HepG2 (cell line): ENCODE results near the gene AKAP6. TPM values are rescaled to one million over a fixed set of nuclear protein-coding genes. Genes with fewer than 3 reads are reported as not detected.

Experiments used
- ATAC-seq: fragments of 200-7000 bp; cut with Tn5 transposase; 3 replicates; pipeline ENCODE4 v1.9.1; 2020; ENCODE audit warnings: mild to moderate bottlenecking, moderate library complexity
- BruUV-seq: library from RNA; stranded (reverse); fragments of 400-500 nt; replicated peaks from 2 replicates; lab custom pipeline; 2021; lab: Mats Ljungman, UMichigan
- CTCF ChIA-PET: fragments of 300-600 bp; formaldehyde crosslinking; extraction: SDS; loops from one replicate; lab custom pipeline; 2021; ENCODE audit warnings: low total read pairs, inconsistent platforms, low intra/inter-chr PET ratio; lab: Yijun Ruan, JAX
- POLR2A ChIA-PET: fragments of 350-600 bp; sonication (Branson Sonifier 250); formaldehyde crosslinking; loops from one replicate; lab custom pipeline; 2020; ENCODE audit warnings: antibody characterized with exemption, inconsistent platforms; lab: Yijun Ruan, JAX
- DNase-seq: peaks from one replicate; pipeline ENCODE4 v3.0.0-alpha.2; 2015; ENCODE audit warnings: low spot score
- FAIRE-seq: peaks from 3 replicates; lab custom pipeline; 2011; peaks lifted over from hg19 to GRCh38; lab: Jason Lieb, UNC
- H2AFZ ChIP-seq: one replicate; pipeline ENCODE4 v1.6.1; 2011; ENCODE audit warnings: low read length, inconsistent platforms
- H3K27ac ChIP-seq: fragments of 300-600 bp; 3 replicates; pipeline ENCODE4 v1.8.0; 2011; ENCODE audit warnings: mixed run types, mild to moderate bottlenecking, mixed read lengths, low read length, inconsistent platforms; ENCODE audit not compliant: insufficient read depth; ENCODE audit errors: extremely low read length
- H3K27me3 ChIP-seq, 2 experiments: fragments of 200-600 bp in 1 of 2; 2 replicates in 1 of 2; 3 replicates in 1 of 2; pipeline versions ENCODE4 v1.6.0 to v1.8.0; 2011; ENCODE audit warnings: low read length in 2 of 2, mild to moderate bottlenecking in 2 of 2, moderate library complexity in 2 of 2, inconsistent platforms in 1 of 2; ENCODE audit not compliant: insufficient read depth in 2 of 2, control insufficient read depth in 1 of 2
- H3K36me3 ChIP-seq, 2 experiments: fragments of 200-600 bp in 1 of 2; replicated peaks in 1 of 2; 2 replicates in 1 of 2; 3 replicates in 1 of 2; pipeline versions ENCODE4 v1.5.1 to v1.8.0; 2011; ENCODE audit warnings: low read length in 2 of 2, inconsistent platforms in 1 of 2; ENCODE audit not compliant: insufficient read depth in 2 of 2, control insufficient read depth in 1 of 2
- H3K4me1 ChIP-seq: 2 replicates; pipeline ENCODE4 v1.5.1; 2012; ENCODE audit warnings: low read length, inconsistent platforms; ENCODE audit not compliant: insufficient read depth
- H3K4me2 ChIP-seq: 2 replicates; pipeline ENCODE4 v1.6.0; 2011; ENCODE audit warnings: low read depth, low read length, inconsistent platforms
- H3K4me3 ChIP-seq, 3 experiments: fragments of 200-600 bp in 1 of 3; sonication (generic), shearing (Covaris generic) in 1 of 3; replicated peaks in 1 of 3; 2 replicates each; pipeline ENCODE4 v1.5.1; 2011 to 2016; ENCODE audit warnings: low read length in 3 of 3, inconsistent platforms in 2 of 3, low read depth in 2 of 3, mild to moderate bottlenecking in 2 of 3, control low read depth in 1 of 3, mixed read lengths in 1 of 3; ENCODE audit not compliant: insufficient read depth in 1 of 3
- H3K79me2 ChIP-seq: one replicate; pipeline ENCODE4 v1.6.1; 2011; ENCODE audit warnings: low read length, inconsistent platforms; ENCODE audit not compliant: insufficient read depth
- H3K9ac ChIP-seq: 2 replicates; pipeline ENCODE4 v1.6.0; 2011; ENCODE audit warnings: mild to moderate bottlenecking, low read depth, low read length, inconsistent platforms; ENCODE audit not compliant: insufficient read depth
- H3K9me3 ChIP-seq: 2 replicates; pipeline ENCODE4 v1.5.1; 2012; ENCODE audit warnings: mild to moderate bottlenecking, low read length
- H4K20me1 ChIP-seq: 2 replicates; pipeline ENCODE4 v1.6.0; 2011; ENCODE audit warnings: inconsistent platforms, mild to moderate bottlenecking, low read length, moderate library complexity; ENCODE audit not compliant: insufficient read depth
- EZH2 ChIP-seq: conservative IDR thresholded peaks from 2 replicates; pipeline ENCODE4 v1.6.1; 2012; ENCODE audit warnings: mild to moderate bottlenecking, low read depth, low read length, moderate library complexity
- FOXC1 ChIP-seq: sonication (generic); formaldehyde crosslinking; IDR thresholded peaks from 2 replicates; pipeline ENCODE4 v1.8.0; 2022; ENCODE audit warnings: mild to moderate bottlenecking, missing genetic modification reagents, borderline replicate concordance
- FOXM1 ChIP-seq: sonication (generic); formaldehyde crosslinking; IDR thresholded peaks from 2 replicates; pipeline ENCODE4 v1.5.0; 2020; ENCODE audit warnings: missing genetic modification reagents
- KDM5B ChIP-seq: sonication (generic); formaldehyde crosslinking; IDR thresholded peaks from 2 replicates; pipeline ENCODE4 v1.4.0; 2020; ENCODE audit warnings: missing genetic modification reagents, mild to moderate bottlenecking, borderline replicate concordance
- MIER2 ChIP-seq: IDR thresholded peaks from 2 replicates; pipeline ENCODE4 v1.6.1; 2016; ENCODE audit warnings: missing biosample characterization, missing genetic modification reagents
- MYNN ChIP-seq: sonication (generic); formaldehyde crosslinking; IDR thresholded peaks from 2 replicates; pipeline ENCODE4 v1.4.0; 2020; ENCODE audit warnings: mild to moderate bottlenecking, low read depth, missing genetic modification reagents
- NFE2L1 ChIP-seq: sonication (generic); formaldehyde crosslinking; IDR thresholded peaks from 2 replicates; pipeline ENCODE4 v1.4.0; 2020; ENCODE audit warnings: missing genetic modification reagents, mild to moderate bottlenecking, borderline replicate concordance
- NPAS2 ChIP-seq: sonication (generic); formaldehyde crosslinking; IDR thresholded peaks from 2 replicates; pipeline ENCODE4 v1.8.0; 2022; ENCODE audit warnings: mild to moderate bottlenecking, missing genetic modification reagents, borderline replicate concordance
- REXO4 ChIP-seq: sonication (generic); formaldehyde crosslinking; IDR thresholded peaks from 2 replicates; pipeline ENCODE4 v1.8.0; 2022; ENCODE audit warnings: missing genetic modification reagents, mild to moderate bottlenecking, borderline replicate concordance
- ZNF143 ChIP-seq: sonication (generic); formaldehyde crosslinking; IDR thresholded peaks from 2 replicates; pipeline ENCODE4 v1.4.0; 2020; ENCODE audit warnings: missing genetic modification reagents
- ZSCAN22 ChIP-seq: sonication (generic); formaldehyde crosslinking; IDR thresholded peaks from 2 replicates; pipeline ENCODE4 v1.4.0; 2020; ENCODE audit warnings: mild to moderate bottlenecking, missing genetic modification reagents
- WGBS: methylation state at CpG from one replicate; pipeline ENCODE4 v1.1.6; 2017; ENCODE audit warnings: low lambda C conversion rate; 5-methylcytosine and 5-hydroxymethylcytosine counted together
- in situ Hi-C: cut with HindIII; loops from 2 replicates; pipeline ENCODE4 v1.10.0; 2017; ENCODE audit warnings: low pct_unique_long_range_greater_than_20kb; ENCODE audit not compliant: extremely low pct_ligation_motif_present
- intact Hi-C: fragments of 100-400 bp; cut with micrococcal nuclease; formaldehyde crosslinking; loops from one replicate; pipeline ENCODE4 v1.10.0; 2022; ENCODE audit not compliant: unreplicated experiment
- polyA plus RNA-seq, 8 experiments: library from polyadenylated mRNA; depleted of rRNA in 3 of 8; stranded (reverse) in 7 of 8; unstranded in 1 of 8; fragments of >200 nt; fragmentation: Illumina TruSeq in 4 of 8; extraction: Trizol in 4 of 8; gene quantifications; 2 replicates each; pipeline versions ENCODE4 v1.2.1 to v1.2.3, GENCODE V29; 2011 to 2016; ENCODE audit warnings: low read depth in 4 of 8, missing spikeins in 1 of 8, mixed read lengths in 1 of 8; ENCODE audit not compliant: insufficient read depth in 1 of 8
- total RNA-seq, 5 experiments: library from RNA; depleted of rRNA; stranded (reverse); fragments of >200 nt; fragmentation: Illumina TruSeq; extraction: Trizol; gene quantifications; 2 replicates each; pipeline ENCODE4 v1.2.3, GENCODE V29; 2016; ENCODE audit warnings: low read depth in 1 of 5
- TF ChIP-seq, protein P1 (sequence below): sonication (generic); formaldehyde crosslinking; IDR thresholded peaks from 2 replicates; pipeline ENCODE4 v1.8.0; 2022; ENCODE audit warnings: missing genetic modification reagents, mild to moderate bottlenecking, borderline replicate concordance
- TF ChIP-seq, protein P2 (sequence below): sonication (generic); formaldehyde crosslinking; IDR thresholded peaks from 2 replicates; pipeline ENCODE4 v1.4.0; 2020; ENCODE audit warnings: mild to moderate bottlenecking, missing genetic modification reagents

AKAP6 gene
- total and polyA plus RNA-seq, 2 of the 13 experiments (the other 11 are each of a cell fraction or from before 2014, with no cell fraction given) = 1.4 TPM

DNA sequence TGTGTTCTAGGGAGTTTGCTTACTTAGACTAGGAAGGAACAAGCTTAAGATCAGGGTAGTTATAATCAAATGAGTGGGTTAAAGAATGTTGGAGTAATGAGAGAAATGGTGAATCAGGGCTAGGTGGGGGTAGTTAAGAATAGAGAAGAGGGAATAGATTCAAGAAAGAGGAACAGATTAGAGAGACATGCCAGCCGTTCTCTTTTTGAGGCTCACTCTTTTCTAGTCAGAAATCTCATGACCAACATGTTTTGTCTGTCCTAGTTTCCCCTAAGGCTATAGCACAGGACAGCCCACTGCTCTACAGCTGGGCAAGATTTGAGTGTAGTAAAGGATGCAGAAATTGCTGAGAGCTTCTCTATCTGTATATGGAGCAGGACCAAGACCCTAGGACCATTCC lies 258.4 kb downstream of the AKAP6 start:
- Histone ChIP-seq H3K79me2 (no peaks in the 10 kb centered on the region), H3K4me2 (no peak overlapping the region), H3K27ac (no peak overlapping the region), H3K27me3 (no peaks in the 10 kb centered on the region), H3K9ac (no peak overlapping the region), H4K20me1 (no peaks in the 10 kb centered on the region), H3K4me3 (no peak overlapping the region), H3K36me3 (no peaks in the 10 kb centered on the region), H3K4me1 (no peaks in the 10 kb centered on the region), H3K9me3 (no peaks in the 10 kb centered on the region), H2AFZ (no peak overlapping the region)
- intact Hi-C loops (no loop called here), in situ Hi-C loops (no loop called here)
- CTCF ChIA-PET = interaction anchor here (2.4 to 2.8 kb wide), 2 partner anchors 1205 to 1737 kb away, joined by 10 to 37 read pairs; no protein-coding TSS in a partner anchor
- TF ChIP-seq FOXM1 (CRISPR knock-in tag) (no peak), KDM5B (no peak), NPAS2 (CRISPR knock-in tag) (no peak), MIER2 (CRISPR knock-in tag) (no peak), NFE2L1 (CRISPR knock-in tag) (no peak), REXO4 (CRISPR knock-in tag) (no peak), EZH2 (no peak), FOXC1 (no peak), ZNF143 (CRISPR knock-in tag) (no peak), MYNN (CRISPR knock-in tag) (no peak), ZSCAN22 (CRISPR knock-in tag) (no peak)
- TF ChIP-seq, protein P1, sequence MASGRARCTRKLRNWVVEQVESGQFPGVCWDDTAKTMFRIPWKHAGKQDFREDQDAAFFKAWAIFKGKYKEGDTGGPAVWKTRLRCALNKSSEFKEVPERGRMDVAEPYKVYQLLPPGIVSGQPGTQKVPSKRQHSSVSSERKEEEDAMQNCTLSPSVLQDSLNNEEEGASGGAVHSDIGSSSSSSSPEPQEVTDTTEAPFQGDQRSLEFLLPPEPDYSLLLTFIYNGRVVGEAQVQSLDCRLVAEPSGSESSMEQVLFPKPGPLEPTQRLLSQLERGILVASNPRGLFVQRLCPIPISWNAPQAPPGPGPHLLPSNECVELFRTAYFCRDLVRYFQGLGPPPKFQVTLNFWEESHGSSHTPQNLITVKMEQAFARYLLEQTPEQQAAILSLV (CRISPR knock-in tag) = no peak
- TF ChIP-seq, protein P2, sequence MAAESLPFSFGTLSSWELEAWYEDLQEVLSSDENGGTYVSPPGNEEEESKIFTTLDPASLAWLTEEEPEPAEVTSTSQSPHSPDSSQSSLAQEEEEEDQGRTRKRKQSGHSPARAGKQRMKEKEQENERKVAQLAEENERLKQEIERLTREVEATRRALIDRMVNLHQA (CRISPR knock-in tag) = no peak
- BruUV-seq = no TSS peak
- no peak for DNase-seq
- 4% methylated on average over 1 of the region's 1 CpG for WGBS
- FAIRE-seq = no peak
- POLR2A ChIA-PET = no interaction called here
- ATAC-seq = no peak
